ENCODE results near the gene LRRC40.

Gene LRRC40

GRCh38 chr1:70109241-70109640 lies 96.1 kb downstream of the LRRC40 start:
- no peak for DNase-seq

DNA sequence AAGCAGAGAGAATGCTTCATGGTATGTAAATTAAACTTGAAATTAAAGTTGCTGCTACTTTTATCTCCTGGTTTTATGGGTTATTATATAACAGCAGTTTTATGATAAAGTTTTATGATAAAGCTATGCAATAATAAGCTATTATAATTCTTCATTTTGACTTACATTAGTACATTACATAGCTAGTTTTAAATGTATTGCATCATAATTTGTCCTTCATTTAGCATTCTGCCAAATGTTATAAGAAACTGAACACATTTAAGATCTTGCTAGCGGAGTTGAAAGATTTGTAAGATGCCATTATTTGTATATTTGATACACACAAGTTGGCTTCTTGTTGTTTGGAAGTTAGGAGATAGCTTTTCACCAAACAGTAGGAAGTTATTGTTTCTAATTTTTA lies 101.6 kb downstream of the LRRC40 start:
- DNase-seq = no peak

- DNase-seq = no peak
Observed at GRCh38 chr1:70101774-70102173, 103.6 kb downstream of the LRRC40 start.

DNA sequence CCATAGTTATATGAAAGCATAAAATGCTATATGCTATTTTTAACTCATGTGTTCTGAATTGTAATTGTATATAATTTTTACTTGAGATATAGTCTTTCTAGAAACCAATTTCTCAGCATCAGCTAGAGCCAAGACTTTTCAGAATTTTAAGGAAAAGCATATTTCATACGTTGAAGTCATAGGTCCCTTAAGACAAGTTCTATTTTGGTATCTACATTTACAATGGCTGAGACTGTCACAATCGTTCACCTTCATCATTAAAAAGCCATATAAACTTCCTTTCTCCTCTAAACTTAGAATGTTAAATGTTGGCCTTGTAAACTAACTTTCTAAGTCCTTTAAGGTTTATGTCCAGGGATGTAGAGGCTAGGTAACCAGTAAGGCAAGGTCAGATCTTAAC lies 104.1 kb downstream of the LRRC40 start:
- DNase-seq = no peak

All from NCI-H774 (cell line).